Measurements from ENCODE around the gene RBM4. TPM values are rescaled to one million over a fixed set of nuclear protein-coding genes. Genes with fewer than 3 reads are reported as not detected.
A peak's percentile ranks its signal among the peaks of the same experiment; 100 is the strongest.

RBM4 gene
- total and polyA plus RNA-seq, 7 experiments from 2014 or later: 139 to 284 (median 211) TPM

DNA sequence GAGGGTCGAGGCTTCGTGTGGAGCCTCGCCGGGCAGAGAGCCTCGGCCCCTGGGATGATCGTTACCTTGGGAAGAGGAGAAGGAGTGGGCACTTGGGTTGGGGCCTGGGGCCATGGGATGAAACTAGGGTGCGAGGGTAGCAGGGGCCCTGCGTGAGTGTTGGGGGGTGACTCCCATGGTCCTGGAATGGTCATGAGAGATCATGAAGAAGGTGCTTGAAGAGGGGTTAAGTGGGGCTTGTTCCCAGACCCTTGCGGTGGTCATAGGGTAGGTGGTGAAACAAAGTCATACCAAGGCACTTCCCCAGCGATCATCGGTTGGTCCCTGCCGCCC lies 45.2 kb upstream of the RBM4 start:
- H3K4me3 ChIP-seq (ENCODE audit: low read length): peak overlapping the region; percentile 98
- ChIA-PET POLR2A (interaction anchor here (1.0 to 6.7 kb wide), 6 partner anchors 24 to 304 kb away, joined by 3 to 90 read pairs (median 4); partner anchors contain the start of genes DPP3, RBM14, RBM4B and YIF1A), CTCF (interaction anchor here (0.6 to 2.5 kb wide), 4 partner anchors 13 to 233 kb away, joined by 5 to 20 read pairs (median 9); partner anchors contain the start of gene RBM4B)
- Mint-ChIP-seq H3K27me3 (no peaks in the 10 kb centered on the region), H3K27ac (peak overlapping the region; percentile 90 to 100 (median 97)), H3K4me1 (peaks cover 13 to 40% (median 28%) of the 10 kb centered on the region in 7 donors), H3K4me3 (peak overlapping the region; percentile 89 to 100 (median 98)), H3K36me3 (peaks cover 0 to 2% (median 0%) of the 10 kb centered on the region in 5 donors), H3K9me3 (no peaks in the 10 kb centered on the region)
- ATAC-seq: no peak
- no peaks in the 10 kb centered on the region for H3K9me3 ChIP-seq (ENCODE audit: control insufficient read depth in 2 of 3, low read length in 3 of 3)
- H3K4me1 ChIP-seq (ENCODE audit: control insufficient read depth in 2 of 2, insufficient read depth in 2 of 2, low read length in 2 of 2): peaks cover 9 to 30% of the 10 kb centered on the region in 2 donors
- no peak for DNase-seq
- peak overlapping the region; percentile 94 for H3K27ac ChIP-seq (ENCODE audit: low read depth, low read length)
- intact Hi-C loops (cut with micrococcal nuclease): loop anchor here (1.0 to 2.0 kb wide), 7 partner anchors 23 to 281 kb away; partner anchors contain the start of genes RBM14 (in 2 of the 2), RBM4 (in 2 of the 2), RBM4B (in 1 of the 2) and RCE1 (in 1 of the 2)
- H3K36me3 ChIP-seq (ENCODE audit: control insufficient read depth in 2 of 3, insufficient read depth in 3 of 3, low read length in 3 of 3): peaks cover 0 to 3% (median 0%) of the 10 kb centered on the region in 3 experiments
- H3K27me3 ChIP-seq (ENCODE audit: control insufficient read depth in 2 of 2, insufficient read depth in 2 of 2, low read length in 2 of 2): no peaks in the 10 kb centered on the region

DNA sequence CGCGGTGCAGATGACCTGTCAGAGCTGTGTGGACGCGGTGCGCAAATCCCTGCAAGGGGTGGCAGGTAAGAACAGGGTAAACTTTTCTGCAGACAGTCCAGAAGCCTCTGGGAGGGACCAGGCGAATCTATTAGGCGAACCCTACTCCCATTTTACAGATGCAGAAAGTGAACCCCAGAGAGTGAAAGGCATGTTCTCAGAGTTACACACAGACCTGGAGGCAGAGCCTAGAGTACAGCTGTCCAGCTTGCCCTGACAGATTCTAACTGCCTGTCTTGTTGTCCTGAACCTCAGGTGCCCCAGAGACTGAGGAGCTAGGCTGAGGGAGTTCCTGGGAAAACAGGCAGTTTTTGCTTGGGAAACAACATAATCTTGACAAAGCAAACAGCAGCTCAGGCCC lies 44.9 kb upstream of the RBM4 start:
- Histone ChIP-seq H3K9me3 (ENCODE audit: control insufficient read depth in 2 of 3, low read length in 3 of 3) (no peaks in the 10 kb centered on the region), H3K4me3 (ENCODE audit: low read length) (peak overlapping the region; percentile 98), H3K4me1 (ENCODE audit: control insufficient read depth in 2 of 2, insufficient read depth in 2 of 2, low read length in 2 of 2) (peaks cover 9 to 30% of the 10 kb centered on the region in 2 donors), H3K36me3 (ENCODE audit: control insufficient read depth in 2 of 3, insufficient read depth in 3 of 3, low read length in 3 of 3) (peaks cover 0 to 3% (median 0%) of the 10 kb centered on the region in 3 experiments), H3K27me3 (ENCODE audit: control insufficient read depth in 2 of 2, insufficient read depth in 2 of 2, low read length in 2 of 2) (no peaks in the 10 kb centered on the region), H3K27ac (ENCODE audit: low read depth, low read length) (peak overlapping the region; percentile 94)
- Mint-ChIP-seq H3K27ac (peak overlapping the region; percentile 90 to 100 (median 97)), H3K4me1 (peaks cover 13 to 40% (median 28%) of the 10 kb centered on the region in 7 donors), H3K9me3 (no peaks in the 10 kb centered on the region), H3K36me3 (peaks cover 0 to 2% (median 0%) of the 10 kb centered on the region in 5 donors), H3K4me3 (peak overlapping the region; percentile 89 to 100 (median 98)), H3K27me3 (no peaks in the 10 kb centered on the region)
- no peak for DNase-seq
- CTCF ChIA-PET: interaction anchor here (0.6 to 2.4 kb wide), 3 partner anchors 85 to 233 kb away, joined by 4 to 20 read pairs (median 7); partner anchors contain the start of gene RBM4B
- intact Hi-C loops (cut with micrococcal nuclease): loop anchor here (1.0 to 2.0 kb wide), 7 partner anchors 23 to 281 kb away; partner anchors contain the start of genes RBM14 (in 2 of the 2), RBM4 (in 2 of the 2), RBM4B (in 1 of the 2) and RCE1 (in 1 of the 2)
- POLR2A ChIA-PET: interaction anchor here (0.6 to 6.7 kb wide), 7 partner anchors 23 to 248 kb away, joined by 3 to 90 read pairs (median 4); partner anchors contain the start of genes DPP3, RBM14, RBM4 and RBM4B
- no peak for ATAC-seq

DNA sequence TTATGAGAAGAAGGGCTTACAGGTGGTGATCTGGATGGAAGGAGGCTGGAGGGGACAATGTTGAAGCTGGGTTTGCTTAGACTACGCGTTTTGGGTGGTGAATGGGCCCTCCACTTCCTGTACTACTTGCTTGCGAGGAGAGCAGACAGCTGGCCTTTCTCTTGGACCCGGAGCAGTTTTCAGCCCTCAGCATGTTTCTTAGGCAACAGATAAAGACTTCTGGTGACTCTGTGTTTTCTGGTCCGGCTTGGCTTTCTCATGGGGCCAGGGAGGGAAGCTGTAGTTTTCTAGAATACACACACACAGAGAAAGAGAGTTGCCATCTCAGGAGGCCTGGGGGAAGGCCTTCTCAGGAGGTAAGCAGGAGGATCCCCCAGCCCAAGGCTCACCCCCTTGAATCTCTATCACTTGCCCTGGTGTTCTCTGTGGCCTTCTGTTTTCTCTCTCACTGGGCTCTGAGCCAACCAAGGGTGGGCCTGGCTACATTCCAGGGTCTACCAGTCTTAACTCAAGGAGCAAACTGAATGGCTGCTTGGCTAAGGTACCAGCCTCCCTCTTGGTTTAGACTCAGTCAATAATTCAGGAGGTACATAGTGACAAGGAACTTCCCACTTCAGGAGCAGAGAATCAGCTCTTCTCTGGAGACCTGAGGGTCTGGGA lies 43.1 kb upstream of the RBM4 start:
- POLR2A ChIA-PET: interaction anchor here (0.6 to 6.7 kb wide), 6 partner anchors 12 to 247 kb away, joined by 3 to 90 read pairs (median 6); partner anchors contain the start of genes RBM14, RBM4 and ZDHHC24
- H3K36me3 ChIP-seq (ENCODE audit: control insufficient read depth in 2 of 3, insufficient read depth in 3 of 3, low read length in 3 of 3): peaks cover 0 to 19% (median 0%) of the 10 kb centered on the region in 3 experiments
- CTCF ChIA-PET: interaction anchor here (0.9 to 2.4 kb wide), 4 partner anchors 16 to 186 kb away, joined by 3 to 20 read pairs (median 4); partner anchors contain the start of gene RBM4B
- H3K4me3 Mint-ChIP-seq: peak overlapping the region; percentile 45 to 72 (median 64)
- peak overlapping the region; percentile 63 for H3K27ac ChIP-seq (ENCODE audit: low read depth, low read length)
- peaks cover 0 to 7% (median under 1%) of the 10 kb centered on the region in 5 donors for H3K36me3 Mint-ChIP-seq
- H3K27ac Mint-ChIP-seq: peak overlapping the region; percentile 45 to 90 (median 79)
- H3K27me3 Mint-ChIP-seq: no peaks in the 10 kb centered on the region
- H3K9me3 ChIP-seq (ENCODE audit: control insufficient read depth in 2 of 3, low read length in 3 of 3): no peaks in the 10 kb centered on the region
- H3K4me1 ChIP-seq (ENCODE audit: control insufficient read depth in 2 of 2, insufficient read depth in 2 of 2, low read length in 2 of 2): peaks cover 9 to 30% of the 10 kb centered on the region in 2 donors
- no peaks in the 10 kb centered on the region for H3K27me3 ChIP-seq (ENCODE audit: control insufficient read depth in 2 of 2, insufficient read depth in 2 of 2, low read length in 2 of 2)
- no peak for ATAC-seq
- peak in 1 of 9 donors; percentile 19 for DNase-seq
- H3K4me3 ChIP-seq (ENCODE audit: low read length): no peak overlapping the region
- intact Hi-C loops (cut with micrococcal nuclease): no loop called here
- no peaks in the 10 kb centered on the region for H3K9me3 Mint-ChIP-seq
- H3K4me1 Mint-ChIP-seq: peaks cover 13 to 40% (median 28%) of the 10 kb centered on the region in 7 donors

DNA sequence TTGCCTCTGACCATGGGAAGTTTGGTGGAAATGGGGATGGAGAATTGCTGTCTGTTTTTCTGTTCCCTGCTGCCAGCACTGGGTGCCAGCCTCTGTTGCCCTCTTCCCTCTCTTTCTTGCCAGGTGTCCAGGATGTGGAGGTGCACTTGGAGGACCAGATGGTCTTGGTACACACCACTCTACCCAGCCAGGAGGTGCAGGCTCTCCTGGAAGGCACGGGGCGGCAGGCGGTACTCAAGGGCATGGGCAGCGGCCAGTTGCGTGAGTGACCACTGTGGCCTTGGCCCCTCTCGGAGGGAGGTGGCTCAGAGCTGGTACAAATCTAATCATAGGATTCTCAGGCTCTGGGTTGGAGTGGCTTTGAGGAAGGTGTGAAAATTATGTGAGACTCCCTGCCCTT lies 39.5 kb upstream of the RBM4 start:
- no peak overlapping the region for H3K27ac Mint-ChIP-seq
- ChIA-PET POLR2A (interaction anchor here (1.3 kb wide), 1 partner anchor 19 kb away, joined by 3 read pairs; no protein-coding TSS in a partner anchor), CTCF (no interaction called here)
- Histone ChIP-seq H3K4me3 (ENCODE audit: low read length) (no peak overlapping the region), H3K27me3 (ENCODE audit: control insufficient read depth in 2 of 2, insufficient read depth in 2 of 2, low read length in 2 of 2) (no peaks in the 10 kb centered on the region), H3K9me3 (ENCODE audit: control insufficient read depth in 2 of 3, low read length in 3 of 3) (no peaks in the 10 kb centered on the region), H3K27ac (ENCODE audit: low read depth, low read length) (no peak overlapping the region), H3K36me3 (ENCODE audit: control insufficient read depth in 2 of 3, insufficient read depth in 3 of 3, low read length in 3 of 3) (peaks cover 0 to 41% (median 0%) of the 10 kb centered on the region in 3 experiments), H3K4me1 (ENCODE audit: control insufficient read depth in 2 of 2, insufficient read depth in 2 of 2, low read length in 2 of 2) (peaks cover 0 to 15% of the 10 kb centered on the region in 2 donors)
- H3K4me1 Mint-ChIP-seq: peaks cover 0 to 25% (median 17%) of the 10 kb centered on the region in 7 donors
- no peak overlapping the region for H3K4me3 Mint-ChIP-seq
- H3K27me3 Mint-ChIP-seq: no peaks in the 10 kb centered on the region
- intact Hi-C loops (cut with micrococcal nuclease): no loop called here
- H3K9me3 Mint-ChIP-seq: no peaks in the 10 kb centered on the region
- no peak for ATAC-seq
- peaks cover 0 to 18% (median under 1%) of the 10 kb centered on the region in 5 donors for H3K36me3 Mint-ChIP-seq
- DNase-seq: no peak

DNA sequence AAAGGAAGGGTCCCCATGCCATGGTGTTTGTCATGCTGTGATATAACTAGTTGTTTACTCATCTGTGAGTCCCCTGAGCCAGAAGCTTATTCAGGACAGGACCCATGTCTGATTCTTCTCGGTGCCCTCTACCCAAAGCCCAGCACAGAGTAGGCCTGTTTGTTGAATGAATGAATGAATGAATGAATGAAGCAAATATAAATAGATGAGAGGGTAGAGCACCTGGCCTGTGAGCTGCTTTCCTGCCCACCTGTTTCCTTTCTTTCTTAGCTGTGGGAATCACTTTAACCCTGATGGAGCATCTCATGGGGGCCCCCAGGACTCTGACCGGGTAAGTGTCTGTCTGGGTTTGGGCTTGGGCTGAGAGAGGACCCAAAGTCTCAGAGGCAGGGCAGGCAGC lies 38.3 kb upstream of the RBM4 start:
- ChIA-PET CTCF (interaction anchor here (0.6 kb wide), 1 partner anchor 362 kb away, joined by 4 read pairs; no protein-coding TSS in a partner anchor), POLR2A (interaction anchor here (1.0 to 1.3 kb wide), 2 partner anchors 17 to 19 kb away, joined by 3 read pairs; no protein-coding TSS in a partner anchor)
- Histone ChIP-seq H3K27ac (ENCODE audit: low read depth, low read length) (no peak overlapping the region), H3K36me3 (ENCODE audit: control insufficient read depth in 2 of 3, insufficient read depth in 3 of 3, low read length in 3 of 3) (peaks cover 0 to 53% (median 0%) of the 10 kb centered on the region in 3 experiments), H3K4me1 (ENCODE audit: control insufficient read depth in 2 of 2, insufficient read depth in 2 of 2, low read length in 2 of 2) (peaks cover 0 to 5% of the 10 kb centered on the region in 2 donors), H3K4me3 (ENCODE audit: low read length) (no peak overlapping the region), H3K27me3 (ENCODE audit: control insufficient read depth in 2 of 2, insufficient read depth in 2 of 2, low read length in 2 of 2) (no peaks in the 10 kb centered on the region), H3K9me3 (ENCODE audit: control insufficient read depth in 2 of 3, low read length in 3 of 3) (no peaks in the 10 kb centered on the region)
- Mint-ChIP-seq H3K27me3 (no peaks in the 10 kb centered on the region), H3K36me3 (peaks cover 3 to 29% (median 4%) of the 10 kb centered on the region in 5 donors), H3K27ac (no peak overlapping the region), H3K9me3 (no peaks in the 10 kb centered on the region), H3K4me1 (peaks cover 0 to 15% (median 10%) of the 10 kb centered on the region in 7 donors), H3K4me3 (no peak overlapping the region)
- DNase-seq: no peak
- intact Hi-C loops (cut with micrococcal nuclease): no loop called here
- ATAC-seq: no peak

DNA sequence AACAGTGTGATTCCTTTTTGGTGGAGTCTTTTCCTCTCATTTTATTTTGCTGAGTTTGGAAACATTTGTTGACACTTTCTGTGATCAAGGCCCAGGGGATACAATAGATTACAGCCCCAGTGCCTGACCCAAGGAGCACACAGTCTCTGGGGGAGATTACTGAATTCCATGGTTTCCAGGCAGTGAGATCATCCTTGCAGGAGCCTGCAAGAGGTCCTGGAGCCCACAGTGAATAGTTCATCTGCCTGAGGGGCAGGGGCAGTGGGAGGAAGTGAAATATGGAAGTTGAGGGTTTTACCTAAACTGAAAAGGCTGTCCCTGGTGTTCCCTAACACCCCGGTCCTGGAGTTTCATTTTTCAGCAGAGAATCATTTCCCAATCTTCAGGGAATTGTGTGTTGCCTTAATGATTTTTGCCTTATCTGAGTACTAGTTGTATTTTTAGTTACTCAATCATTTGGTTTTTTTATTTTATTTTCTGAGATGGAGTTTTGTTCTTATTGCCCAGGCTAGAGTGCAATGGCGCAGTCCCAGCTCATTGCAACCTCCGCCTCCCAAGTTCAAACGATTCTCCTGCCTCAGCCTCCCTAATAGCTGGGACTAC lies 37.8 kb upstream of the RBM4 start:
- intact Hi-C loops (cut with micrococcal nuclease): no loop called here
- peaks cover 4 to 33% (median 4%) of the 10 kb centered on the region in 5 donors for H3K36me3 Mint-ChIP-seq
- peak overlapping the region in 1 of 9 donors; percentile 30 for H3K27ac Mint-ChIP-seq
- ATAC-seq (no peak), DNase-seq (no peak)
- H3K4me3 Mint-ChIP-seq: no peak overlapping the region
- Histone ChIP-seq H3K4me1 (ENCODE audit: control insufficient read depth in 2 of 2, insufficient read depth in 2 of 2, low read length in 2 of 2) (no peaks in the 10 kb centered on the region), H3K9me3 (ENCODE audit: control insufficient read depth in 2 of 3, low read length in 3 of 3) (no peaks in the 10 kb centered on the region), H3K36me3 (ENCODE audit: control insufficient read depth in 2 of 3, insufficient read depth in 3 of 3, low read length in 3 of 3) (peaks cover 0 to 58% (median 0%) of the 10 kb centered on the region in 3 experiments), H3K27ac (ENCODE audit: low read depth, low read length) (no peak overlapping the region), H3K27me3 (ENCODE audit: control insufficient read depth in 2 of 2, insufficient read depth in 2 of 2, low read length in 2 of 2) (no peaks in the 10 kb centered on the region), H3K4me3 (ENCODE audit: low read length) (no peak overlapping the region)
- peaks cover 0 to 10% (median 5%) of the 10 kb centered on the region in 7 donors for H3K4me1 Mint-ChIP-seq
- no peaks in the 10 kb centered on the region for H3K27me3 Mint-ChIP-seq
- ChIA-PET CTCF (no interaction called here), POLR2A (interaction anchor here (1.0 to 1.3 kb wide), 2 partner anchors 18 to 21 kb away, joined by 3 read pairs; no protein-coding TSS in a partner anchor)
- H3K9me3 Mint-ChIP-seq: no peaks in the 10 kb centered on the region
